Smooth muscle cell (in vitro differentiated cells): ENCODE results near the gene CENPO. TPM values are rescaled to one million over a fixed set of nuclear protein-coding genes. Genes with fewer than 3 reads are reported as not detected.

Experiments
- DNase-seq: peaks from one replicate; lab custom pipeline; 2025; ENCODE audit not compliant: unreplicated experiment; lab: John Stamatoyannopoulos, UW
- H2AFZ ChIP-seq: fragments of 200-600 bp; sonication (generic); 2 replicates; pipeline ENCODE4 v1.6.0; 2016; ENCODE audit warnings: antibody characterized with exemption, low read depth, mild to moderate bottlenecking
- H3F3A ChIP-seq: fragments of 200-600 bp; sonication (generic); 2 replicates; pipeline ENCODE4 v1.6.0; 2017; ENCODE audit warnings: antibody characterized with exemption, low read depth
- H3K27ac ChIP-seq: fragments of 200-600 bp; sonication (generic); 2 replicates; pipeline ENCODE4 v1.5.1; 2016; ENCODE audit warnings: low read depth, mild to moderate bottlenecking
- H3K27me3 ChIP-seq: fragments of 200-600 bp; sonication (generic); 2 replicates; pipeline ENCODE4 v1.6.1; 2016; ENCODE audit warnings: low read depth, mild to moderate bottlenecking
- H3K36me3 ChIP-seq: fragments of 200-600 bp; sonication (generic); 2 replicates; pipeline ENCODE4 v1.5.1; 2016; ENCODE audit warnings: low read depth
- H3K4me1 ChIP-seq: fragments of 200-600 bp; sonication (generic); 2 replicates; pipeline ENCODE4 v1.5.1; 2016; ENCODE audit warnings: low read depth
- H3K4me2 ChIP-seq: fragments of 200-600 bp; sonication (generic); 2 replicates; pipeline ENCODE4 v1.6.0; 2016; ENCODE audit warnings: mild to moderate bottlenecking
- H3K4me3 ChIP-seq: fragments of 200-600 bp; sonication (generic); 2 replicates; pipeline ENCODE4 v1.5.1; 2016; ENCODE audit warnings: mild to moderate bottlenecking
- H3K79me2 ChIP-seq: fragments of 200-600 bp; sonication (generic); 2 replicates; pipeline ENCODE4 v1.6.0; 2016; ENCODE audit warnings: low read depth, mild to moderate bottlenecking
- H3K9ac ChIP-seq: fragments of 200-600 bp; sonication (generic); 2 replicates; pipeline ENCODE4 v1.6.0; 2016; ENCODE audit warnings: low read depth
- H3K9me3 ChIP-seq: fragments of 200-600 bp; sonication (generic); replicated peaks from 2 replicates; pipeline ENCODE4 v1.5.1; 2016; ENCODE audit warnings: low read depth
- H4K20me1 ChIP-seq: fragments of 200-600 bp; sonication (generic); 2 replicates; pipeline ENCODE4 v1.6.0; 2016; ENCODE audit warnings: low read depth
- WGBS: methylation state at CpG from one replicate; pipeline ENCODE4 v1.1.7; 2016; ENCODE audit warnings: low lambda C conversion rate; 5-methylcytosine and 5-hydroxymethylcytosine counted together
- polyA plus RNA-seq: library from polyadenylated mRNA; unstranded; fragments of >200 nt; fragmentation: Nextera tagmentation; extraction: Ambion mirVana; gene quantifications from 2 replicates; pipeline ENCODE4 v1.2.1, GENCODE V29; 2016
- total RNA-seq: library from RNA; depleted of rRNA; stranded (reverse); fragments of >200 nt; gene quantifications from 2 replicates; pipeline ENCODE4 v1.2.3, GENCODE V29; 2014
- TF ChIP-seq, protein P1 (sequence below): fragments of 200-600 bp; sonication (generic); IDR thresholded peaks from 2 replicates; pipeline ENCODE4 v1.5.1; 2017; ENCODE audit warnings: borderline replicate concordance, mild to moderate bottlenecking, antibody characterized with exemption; ENCODE audit not compliant: insufficient read depth, poor library complexity, severe bottlenecking

CENPO gene
- total and polyA plus RNA-seq, 2 experiments from 2014 or later = 14.1 to 15.3 TPM

DNA sequence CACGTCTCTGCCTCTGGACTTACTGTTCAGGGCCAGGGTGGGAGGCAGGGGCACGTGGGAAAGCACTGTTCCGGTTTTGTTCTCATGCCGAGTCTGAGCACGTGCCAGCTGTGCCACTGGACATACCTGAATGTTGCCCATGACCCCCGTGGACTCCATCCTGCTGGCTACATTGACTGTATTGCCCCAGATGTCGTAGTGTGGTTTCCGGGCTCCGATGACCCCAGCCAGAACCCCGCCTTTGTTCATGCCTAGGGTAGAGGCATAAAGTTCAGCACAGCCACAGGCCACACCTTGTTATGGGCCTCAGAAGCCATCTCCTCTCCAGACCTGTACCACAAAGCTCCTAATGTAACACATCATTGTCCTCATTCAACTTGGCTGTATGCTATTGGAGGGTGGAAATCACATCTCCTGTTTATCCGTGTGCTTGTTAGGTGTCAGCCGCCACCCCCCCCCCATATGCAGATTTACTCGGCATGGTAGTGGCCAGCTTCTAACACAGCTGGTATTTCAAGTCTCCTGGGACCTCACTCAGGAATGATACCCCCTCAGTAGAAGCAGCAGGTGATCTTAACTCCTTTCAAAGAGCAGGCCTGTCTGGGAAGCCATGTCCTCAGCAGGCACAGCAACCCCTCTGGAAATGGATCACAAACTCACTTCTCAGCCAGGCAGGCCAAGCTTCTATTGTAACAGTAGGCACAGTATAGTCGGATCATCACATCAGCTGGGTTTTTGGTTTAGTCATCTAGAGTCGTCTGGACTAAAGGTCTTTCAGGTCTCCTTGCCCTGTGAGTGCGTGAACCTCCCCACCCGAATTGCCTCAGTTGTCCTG lies 27.6 kb downstream of the CENPO start:
- H3K79me2 ChIP-seq = no peaks in the 10 kb centered on the region
- H3K4me2 ChIP-seq = no peak overlapping the region
- no peak overlapping the region for H3K9ac ChIP-seq
- no peaks in the 10 kb centered on the region for H3K9me3 ChIP-seq
- no peaks in the 10 kb centered on the region for H3K36me3 ChIP-seq
- TF ChIP-seq, protein P1, sequence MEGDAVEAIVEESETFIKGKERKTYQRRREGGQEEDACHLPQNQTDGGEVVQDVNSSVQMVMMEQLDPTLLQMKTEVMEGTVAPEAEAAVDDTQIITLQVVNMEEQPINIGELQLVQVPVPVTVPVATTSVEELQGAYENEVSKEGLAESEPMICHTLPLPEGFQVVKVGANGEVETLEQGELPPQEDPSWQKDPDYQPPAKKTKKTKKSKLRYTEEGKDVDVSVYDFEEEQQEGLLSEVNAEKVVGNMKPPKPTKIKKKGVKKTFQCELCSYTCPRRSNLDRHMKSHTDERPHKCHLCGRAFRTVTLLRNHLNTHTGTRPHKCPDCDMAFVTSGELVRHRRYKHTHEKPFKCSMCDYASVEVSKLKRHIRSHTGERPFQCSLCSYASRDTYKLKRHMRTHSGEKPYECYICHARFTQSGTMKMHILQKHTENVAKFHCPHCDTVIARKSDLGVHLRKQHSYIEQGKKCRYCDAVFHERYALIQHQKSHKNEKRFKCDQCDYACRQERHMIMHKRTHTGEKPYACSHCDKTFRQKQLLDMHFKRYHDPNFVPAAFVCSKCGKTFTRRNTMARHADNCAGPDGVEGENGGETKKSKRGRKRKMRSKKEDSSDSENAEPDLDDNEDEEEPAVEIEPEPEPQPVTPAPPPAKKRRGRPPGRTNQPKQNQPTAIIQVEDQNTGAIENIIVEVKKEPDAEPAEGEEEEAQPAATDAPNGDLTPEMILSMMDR = no peak
- H3K4me1 ChIP-seq = peaks cover 9% of the 10 kb centered on the region
- no peaks in the 10 kb centered on the region for H4K20me1 ChIP-seq
- no peak for DNase-seq
- no peak overlapping the region for H3K27ac ChIP-seq
- WGBS = 93% methylated on average over 17 of the region's 17 CpGs
- H3F3A ChIP-seq = peaks cover 9% of the 10 kb centered on the region
- H3K4me3 ChIP-seq = no peak overlapping the region
- no peaks in the 10 kb centered on the region for H3K27me3 ChIP-seq
- H2AFZ ChIP-seq = no peak overlapping the region

DNA sequence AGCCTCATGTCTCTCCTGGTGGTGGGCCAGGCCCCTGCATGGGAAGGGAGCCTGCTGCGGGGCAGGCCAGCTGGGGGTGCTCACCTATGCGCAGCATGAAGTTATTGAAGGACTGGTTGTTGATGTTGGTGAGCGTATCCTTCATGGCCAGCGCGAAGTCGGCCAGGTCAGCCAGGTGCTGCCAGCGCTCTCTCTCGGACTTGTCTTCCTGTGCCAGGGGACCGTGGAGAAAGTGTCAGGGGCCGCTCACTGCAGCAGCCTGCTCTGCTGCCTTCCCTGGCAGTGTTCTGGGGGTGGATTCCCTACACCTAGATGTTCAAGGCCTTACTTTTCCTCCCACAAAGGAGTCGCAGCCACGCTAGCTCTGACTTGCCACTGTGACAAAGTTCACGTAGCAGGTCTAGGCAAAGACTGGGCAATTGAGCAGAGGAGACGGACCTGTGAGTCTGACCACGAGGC lies 28.2 kb downstream of the CENPO start:
- Histone ChIP-seq H4K20me1 (no peaks in the 10 kb centered on the region), H3F3A (peaks cover 3% of the 10 kb centered on the region), H3K27me3 (no peaks in the 10 kb centered on the region), H3K27ac (no peak overlapping the region), H3K9me3 (no peaks in the 10 kb centered on the region), H3K4me3 (no peak overlapping the region), H3K79me2 (no peaks in the 10 kb centered on the region), H2AFZ (no peak overlapping the region), H3K4me1 (peaks cover 9% of the 10 kb centered on the region), H3K4me2 (no peak overlapping the region), H3K36me3 (no peaks in the 10 kb centered on the region), H3K9ac (no peak overlapping the region)
- DNase-seq = no peak
- TF ChIP-seq, protein P1 = no peak
- WGBS = 94% methylated on average over 15 of the region's 15 CpGs

DNA sequence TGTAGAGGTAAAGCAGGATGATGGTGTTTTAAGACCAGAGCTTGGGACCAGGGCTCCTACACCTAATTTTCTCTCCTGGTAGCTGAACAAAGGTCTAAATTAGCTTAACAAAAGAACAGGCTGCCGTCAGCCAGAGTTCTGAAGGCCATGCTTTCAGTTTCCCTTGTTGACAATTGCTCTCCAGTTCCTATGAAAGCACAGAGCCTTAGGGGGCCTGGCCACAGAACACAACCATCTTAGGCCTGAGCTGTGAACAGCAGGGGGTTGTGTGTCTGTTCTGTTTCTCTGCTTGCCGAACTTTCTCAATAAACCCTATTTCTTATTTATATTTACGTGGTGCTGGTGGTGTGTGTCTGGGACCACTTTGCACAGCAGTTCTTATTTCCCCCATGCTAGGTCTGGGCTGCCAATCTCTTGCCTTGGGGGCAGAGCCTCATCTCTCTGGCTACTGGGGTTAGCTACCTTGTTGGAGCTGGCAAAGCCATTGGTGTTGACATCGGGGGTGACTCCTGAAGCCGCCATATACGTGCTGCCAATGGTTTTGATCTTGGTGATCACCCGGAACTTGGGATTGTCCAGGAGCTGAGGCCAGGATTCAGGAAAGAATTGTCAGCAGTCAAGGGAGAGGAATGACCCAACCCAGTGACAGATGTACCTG lies 29.0 kb downstream of the CENPO start:
- no peak overlapping the region for H3K9ac ChIP-seq
- no peaks in the 10 kb centered on the region for H3K27me3 ChIP-seq
- no peaks in the 10 kb centered on the region for H3K79me2 ChIP-seq
- TF ChIP-seq, protein P1 = no peak
- H2AFZ ChIP-seq = no peak overlapping the region
- H3K4me1 ChIP-seq = peaks cover 9% of the 10 kb centered on the region
- no peak overlapping the region for H3K4me3 ChIP-seq
- H3K36me3 ChIP-seq = no peaks in the 10 kb centered on the region
- DNase-seq = no peak
- no peaks in the 10 kb centered on the region for H3F3A ChIP-seq
- no peak overlapping the region for H3K4me2 ChIP-seq
- H3K9me3 ChIP-seq = no peaks in the 10 kb centered on the region
- H4K20me1 ChIP-seq = no peaks in the 10 kb centered on the region
- 83% methylated on average over 7 of the region's 7 CpGs for WGBS
- H3K27ac ChIP-seq = no peak overlapping the region
